ENCODE measurements around the gene SLC6A6. TPM values are rescaled to one million over a fixed set of nuclear protein-coding genes. Genes with fewer than 3 reads are reported as not detected.

The SLC6A6 gene
- polyA plus RNA-seq, 1 of the 3 experiments (the other 2 are of a cell fraction) = 19.1 TPM

- H3K27ac ChIP-seq (ENCODE audit: low read depth in 2 of 2, low read length in 1 of 2) = no peak overlapping the region
- H2AFZ ChIP-seq (ENCODE audit: low read depth) = no peak overlapping the region
- H3K4me1 ChIP-seq (ENCODE audit: control insufficient read depth in 1 of 2, insufficient read depth in 2 of 2, low read depth in 1 of 2, low read length in 1 of 2) = no peaks in the 10 kb centered on the region; a peak in 1 of 4 replicates
- 92% methylated on average over 11 of the region's 17 CpGs for WGBS (ENCODE audit: low lambda C conversion rate)
- 0 out of 2 replicates have a peak, but pooled peaks cover 4% of the 10 kb centered on the region for H4K20me1 ChIP-seq (ENCODE audit: insufficient read depth)
- no peaks in the 10 kb centered on the region for H3F3A ChIP-seq (replicated peaks; ENCODE audit: insufficient read depth)
- no peaks in the 10 kb centered on the region for H3K79me2 ChIP-seq (ENCODE audit: insufficient read depth)
- no peak for TF ChIP-seq MAX (IDR thresholded peaks at IDR 0.05; ENCODE audit: low read depth)
- TF ChIP-seq NFIC (IDR thresholded peaks at IDR 0.05; ENCODE audit: borderline replicate concordance) = no peak
- no peak for TF ChIP-seq YY1 (IDR thresholded peaks at IDR 0.05; ENCODE audit: low read depth)
- TF ChIP-seq ZBTB33 (IDR thresholded peaks at IDR 0.05; ENCODE audit: borderline replicate concordance, low read depth) = no peak
- TF ChIP-seq FOSL2 (IDR thresholded peaks at IDR 0.05; ENCODE audit: borderline replicate concordance, low read depth) = no peak
- no peak for TF ChIP-seq RCOR1 (IDR thresholded peaks at IDR 0.05; ENCODE audit: low read length)
- TF ChIP-seq RFX5 (IDR thresholded peaks at IDR 0.05; ENCODE audit: low read length) = no peak
- no peak for TF ChIP-seq TAF1 (IDR thresholded peaks at IDR 0.05; ENCODE audit: borderline replicate concordance, low read depth, low read length)
- TF ChIP-seq FOXM1 (IDR thresholded peaks at IDR 0.05; ENCODE audit: low read depth) = no peak
- TF ChIP-seq RAD21 (IDR thresholded peaks at IDR 0.05; ENCODE audit: low read length) = no peak
- TF ChIP-seq USF2 (IDR thresholded peaks at IDR 0.05; ENCODE audit: borderline replicate concordance, low read depth, low read length) = no peak
- TF ChIP-seq FOXJ3 (CRISPR knock-in tag; IDR thresholded peaks at IDR 0.05) = no peak
- no peak for TF ChIP-seq PBX3 (IDR thresholded peaks at IDR 0.05)
- no peak for TF ChIP-seq CHD2 (IDR thresholded peaks at IDR 0.05; ENCODE audit: low read length, partially characterized antibody)
- no peaks in the 10 kb centered on the region for H3K9me2 ChIP-seq
- no peaks in the 10 kb centered on the region for H3K9me3 ChIP-seq
- peaks cover 0 to 7% of the 10 kb centered on the region in 2 experiments for H3K36me3 ChIP-seq (replicated peaks in 1 of 2; ENCODE audit: control insufficient read depth in 1 of 2, insufficient read depth in 2 of 2, low read length in 1 of 2)
- no peak overlapping the region for H3K4me3 ChIP-seq (ENCODE audit: low read depth in 2 of 2, low read length in 1 of 2)
- no peak overlapping the region for H3K4me2 ChIP-seq
- no peaks in the 10 kb centered on the region for H3K27me3 ChIP-seq (ENCODE audit: insufficient read depth)
- CTCF ChIA-PET = interaction anchor here (0.9 to 1.4 kb wide), 4 partner anchors 12 to 288 kb away, joined by 3 read pairs; no protein-coding TSS in a partner anchor
- DNase-seq = no peak
- H3K9ac ChIP-seq = no peak overlapping the region
- POLR2A ChIA-PET = no interaction called here
Measured at GRCh38 chr3:14491396-14492190, 89.2 kb downstream of the SLC6A6 start.

All from SK-N-SH (cell line).